ENCODE results near the gene SLC17A3.

SLC17A3 gene

DNA sequence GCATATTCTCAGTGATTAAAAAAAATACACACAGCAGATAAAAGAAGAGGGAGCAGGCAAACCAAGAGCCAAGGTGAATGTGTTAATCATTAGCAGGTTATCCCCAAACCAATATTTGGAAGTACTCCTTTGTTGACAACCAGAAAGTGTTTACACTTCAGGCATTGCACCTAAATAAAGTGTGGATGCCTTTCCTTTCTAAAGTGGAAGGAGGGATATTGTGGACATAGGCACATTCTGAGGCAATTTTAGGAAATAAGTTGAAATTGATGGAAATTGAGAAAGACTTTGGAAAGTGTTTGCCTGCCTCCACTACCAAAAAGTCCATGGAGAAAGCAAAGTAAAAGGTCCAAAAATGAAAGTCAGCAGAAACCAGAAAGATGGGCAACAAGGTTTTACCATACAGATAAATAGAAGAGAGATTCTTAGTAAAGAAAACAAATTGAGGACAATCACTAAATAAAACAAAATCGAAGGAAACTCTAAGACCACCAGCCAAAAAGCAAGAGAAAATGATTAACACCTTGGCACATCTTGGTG, 33.5 kb upstream of the SLC17A3 start:
- TF ChIP-seq, protein P1, sequence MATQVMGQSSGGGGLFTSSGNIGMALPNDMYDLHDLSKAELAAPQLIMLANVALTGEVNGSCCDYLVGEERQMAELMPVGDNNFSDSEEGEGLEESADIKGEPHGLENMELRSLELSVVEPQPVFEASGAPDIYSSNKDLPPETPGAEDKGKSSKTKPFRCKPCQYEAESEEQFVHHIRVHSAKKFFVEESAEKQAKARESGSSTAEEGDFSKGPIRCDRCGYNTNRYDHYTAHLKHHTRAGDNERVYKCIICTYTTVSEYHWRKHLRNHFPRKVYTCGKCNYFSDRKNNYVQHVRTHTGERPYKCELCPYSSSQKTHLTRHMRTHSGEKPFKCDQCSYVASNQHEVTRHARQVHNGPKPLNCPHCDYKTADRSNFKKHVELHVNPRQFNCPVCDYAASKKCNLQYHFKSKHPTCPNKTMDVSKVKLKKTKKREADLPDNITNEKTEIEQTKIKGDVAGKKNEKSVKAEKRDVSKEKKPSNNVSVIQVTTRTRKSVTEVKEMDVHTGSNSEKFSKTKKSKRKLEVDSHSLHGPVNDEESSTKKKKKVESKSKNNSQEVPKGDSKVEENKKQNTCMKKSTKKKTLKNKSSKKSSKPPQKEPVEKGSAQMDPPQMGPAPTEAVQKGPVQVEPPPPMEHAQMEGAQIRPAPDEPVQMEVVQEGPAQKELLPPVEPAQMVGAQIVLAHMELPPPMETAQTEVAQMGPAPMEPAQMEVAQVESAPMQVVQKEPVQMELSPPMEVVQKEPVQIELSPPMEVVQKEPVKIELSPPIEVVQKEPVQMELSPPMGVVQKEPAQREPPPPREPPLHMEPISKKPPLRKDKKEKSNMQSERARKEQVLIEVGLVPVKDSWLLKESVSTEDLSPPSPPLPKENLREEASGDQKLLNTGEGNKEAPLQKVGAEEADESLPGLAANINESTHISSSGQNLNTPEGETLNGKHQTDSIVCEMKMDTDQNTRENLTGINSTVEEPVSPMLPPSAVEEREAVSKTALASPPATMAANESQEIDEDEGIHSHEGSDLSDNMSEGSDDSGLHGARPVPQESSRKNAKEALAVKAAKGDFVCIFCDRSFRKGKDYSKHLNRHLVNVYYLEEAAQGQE (IDR thresholded peaks at IDR 0.05; ENCODE audit: insufficient read depth in 1 of 2, low read depth in 2 of 2, low read length in 2 of 2) = no peak
- TF ChIP-seq POLR2AphosphoS5 (IDR thresholded peaks at IDR 0.05; ENCODE audit: low read depth, low read length) (no peak), TAF1 (IDR thresholded peaks at IDR 0.05; ENCODE audit: borderline replicate concordance, insufficient read depth, low read length) (no peak), FOXP2 (optimal IDR thresholded peaks at IDR 0.05; ENCODE audit: borderline replicate concordance, extremely low read depth, extremely low read length, insufficient read depth) (no peak), SIN3A (IDR thresholded peaks at IDR 0.05; ENCODE audit: borderline replicate concordance, insufficient read depth, low read length) (no peak)

DNA sequence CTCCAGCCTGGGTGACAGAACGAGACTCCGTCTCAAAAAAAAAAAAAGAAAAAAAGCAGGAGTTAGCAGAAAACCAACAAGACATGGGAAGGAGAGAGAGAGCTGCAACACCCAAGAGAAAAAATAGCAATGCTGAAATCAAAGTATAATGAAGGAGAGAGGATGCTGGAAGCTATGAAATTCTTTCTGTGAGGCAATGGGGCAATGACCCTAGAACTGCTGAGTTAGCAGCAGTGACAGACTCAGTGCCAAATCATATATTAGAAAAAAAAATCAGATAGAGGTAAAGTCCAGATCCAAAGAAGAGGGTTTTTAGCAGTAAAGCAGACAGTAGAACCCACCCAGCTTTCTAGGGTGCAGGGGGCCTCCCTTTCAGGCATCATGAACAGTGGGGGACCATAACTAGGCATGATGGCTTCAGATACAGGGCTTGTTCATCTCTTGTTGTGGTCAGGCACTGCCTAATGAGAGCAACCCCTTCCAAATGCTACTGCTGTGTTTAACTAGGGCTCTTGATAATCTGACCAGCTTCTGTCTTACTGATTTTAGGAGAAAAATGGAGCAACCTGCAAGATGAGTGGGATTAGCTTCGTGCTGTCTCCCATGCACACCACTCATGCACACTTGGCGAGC, 29.5 kb upstream of the SLC17A3 start:
- no peak for TF ChIP-seq SIN3A (IDR thresholded peaks at IDR 0.05; ENCODE audit: borderline replicate concordance, insufficient read depth, low read length)
- no peak for TF ChIP-seq POLR2AphosphoS5 (IDR thresholded peaks at IDR 0.05; ENCODE audit: low read depth, low read length)
- TF ChIP-seq, protein P1 (IDR thresholded peaks at IDR 0.05; ENCODE audit: insufficient read depth in 1 of 2, low read depth in 2 of 2, low read length in 2 of 2) = no peak
- TF ChIP-seq TAF1 (IDR thresholded peaks at IDR 0.05; ENCODE audit: borderline replicate concordance, insufficient read depth, low read length) = no peak
- TF ChIP-seq FOXP2 (optimal IDR thresholded peaks at IDR 0.05; ENCODE audit: borderline replicate concordance, extremely low read depth, extremely low read length, insufficient read depth) = no peak

DNA sequence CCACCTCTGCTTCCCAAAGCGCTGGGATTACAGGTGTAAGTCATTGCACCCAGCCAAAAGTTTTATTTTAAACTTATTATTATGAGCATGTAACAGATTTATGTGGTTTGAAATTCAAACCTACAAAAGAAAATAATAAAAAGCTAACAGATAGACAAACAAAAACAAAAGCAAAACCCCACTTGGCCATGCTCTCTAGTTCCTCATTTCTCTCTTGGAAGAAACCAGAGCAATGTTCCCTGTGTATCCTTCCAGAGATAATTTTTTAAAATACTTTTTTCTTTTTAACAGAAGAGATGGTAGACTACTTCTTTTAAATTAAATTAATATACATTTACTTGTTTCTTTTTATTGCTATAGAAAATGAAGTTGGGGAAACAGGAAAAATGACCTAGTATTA, 28.0 kb upstream of the SLC17A3 start:
- no peak for TF ChIP-seq POLR2AphosphoS5 (IDR thresholded peaks at IDR 0.05; ENCODE audit: low read depth, low read length)
- no peak for TF ChIP-seq FOXP2 (optimal IDR thresholded peaks at IDR 0.05; ENCODE audit: borderline replicate concordance, extremely low read depth, extremely low read length, insufficient read depth)
- TF ChIP-seq, protein P1 (IDR thresholded peaks at IDR 0.05; ENCODE audit: insufficient read depth in 1 of 2, low read depth in 2 of 2, low read length in 2 of 2) = no peak
- no peak for TF ChIP-seq TAF1 (IDR thresholded peaks at IDR 0.05; ENCODE audit: borderline replicate concordance, insufficient read depth, low read length)
- no peak for TF ChIP-seq SIN3A (IDR thresholded peaks at IDR 0.05; ENCODE audit: borderline replicate concordance, insufficient read depth, low read length)

DNA sequence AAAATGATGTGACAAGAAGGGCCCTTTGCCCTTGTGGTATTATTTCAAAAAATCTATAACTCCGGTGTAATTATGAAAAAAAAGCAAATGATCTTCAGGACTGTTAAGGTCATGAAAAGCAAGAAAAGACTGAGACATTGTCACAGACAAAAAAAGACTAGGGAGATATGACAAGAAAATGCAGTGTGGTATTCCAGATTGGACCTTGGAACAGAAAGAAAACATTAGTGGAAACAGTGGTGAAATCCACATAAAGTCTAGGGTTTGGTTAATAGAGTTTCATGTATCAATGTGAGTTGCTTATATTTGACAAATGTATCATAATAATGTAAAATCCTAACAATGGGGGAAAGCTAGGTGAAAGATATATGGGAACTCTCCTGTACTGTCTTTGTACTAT, 26.8 kb upstream of the SLC17A3 start:
- TF ChIP-seq SIN3A (IDR thresholded peaks at IDR 0.05; ENCODE audit: borderline replicate concordance, insufficient read depth, low read length) = no peak
- no peak for TF ChIP-seq TAF1 (IDR thresholded peaks at IDR 0.05; ENCODE audit: borderline replicate concordance, insufficient read depth, low read length)
- no peak for TF ChIP-seq POLR2AphosphoS5 (IDR thresholded peaks at IDR 0.05; ENCODE audit: low read depth, low read length)
- no peak for TF ChIP-seq FOXP2 (optimal IDR thresholded peaks at IDR 0.05; ENCODE audit: borderline replicate concordance, extremely low read depth, extremely low read length, insufficient read depth)

DNA sequence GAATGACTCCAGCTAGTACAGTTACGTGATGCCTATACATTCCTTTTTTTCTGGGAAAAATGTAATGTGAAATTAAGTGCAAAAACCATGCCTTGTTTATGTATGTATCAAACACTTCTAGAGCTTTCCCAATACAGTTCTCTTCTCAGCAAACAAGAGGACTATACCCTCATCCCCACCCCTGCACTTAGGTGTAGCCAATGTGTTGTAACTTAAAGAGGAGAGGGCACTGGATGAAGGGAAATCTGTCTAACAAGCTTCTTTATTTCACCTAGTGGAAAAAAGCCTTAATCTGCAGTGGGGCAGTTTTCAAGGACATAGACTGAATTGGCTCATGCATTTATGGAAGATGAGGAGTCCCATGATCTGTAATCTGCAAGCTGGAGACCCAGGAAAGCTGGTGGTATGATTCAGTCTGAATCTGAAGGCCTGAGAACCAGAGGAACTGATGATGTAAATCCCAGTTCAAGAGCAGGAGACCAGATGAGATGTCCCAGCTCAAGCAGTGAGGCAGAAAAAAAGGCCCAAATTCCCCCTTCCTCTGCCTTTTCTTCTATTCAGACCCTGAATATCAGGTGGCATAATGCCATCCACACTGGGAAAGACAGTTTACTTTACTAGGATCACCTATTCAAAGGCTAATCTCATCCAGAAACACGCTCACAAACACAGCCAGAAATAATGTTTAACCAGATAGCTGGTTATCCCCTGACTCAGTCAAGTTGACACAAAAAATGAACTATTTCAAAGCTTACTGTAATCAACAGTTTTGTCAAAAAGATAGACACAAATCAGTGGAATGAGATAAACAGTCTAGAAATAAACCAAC, 25.8 kb upstream of the SLC17A3 start:
- TF ChIP-seq, protein P1 (IDR thresholded peaks at IDR 0.05; ENCODE audit: insufficient read depth in 1 of 2, low read depth in 2 of 2, low read length in 2 of 2) = no peak
- TF ChIP-seq FOXP2 (optimal IDR thresholded peaks at IDR 0.05; ENCODE audit: borderline replicate concordance, extremely low read depth, extremely low read length, insufficient read depth) = no peak
- no peak for TF ChIP-seq SIN3A (IDR thresholded peaks at IDR 0.05; ENCODE audit: borderline replicate concordance, insufficient read depth, low read length)
- no peak for TF ChIP-seq TAF1 (IDR thresholded peaks at IDR 0.05; ENCODE audit: borderline replicate concordance, insufficient read depth, low read length)
- TF ChIP-seq POLR2AphosphoS5 (IDR thresholded peaks at IDR 0.05; ENCODE audit: low read depth, low read length) = no peak

Measured in PFSK-1 (cell line).